OCI-M2 (cell line): ENCODE results near the gene UACA.

Experiments used
- DNase-seq: peaks from one replicate; lab custom pipeline; 2025; ENCODE audit not compliant: unreplicated experiment; lab: John Stamatoyannopoulos, UW

Gene UACA

GRCh38 chr15:70710714-70711113 lies 52.6 kb downstream of the UACA start:
- no peak for DNase-seq

GRCh38 chr15:70708839-70709238 lies 54.5 kb downstream of the UACA start:
- no peak for DNase-seq

GRCh38 chr15:70707686-70708300 lies 55.6 kb downstream of the UACA start:
- DNase-seq, result no peak

- DNase-seq, result no peak
These were observed 58.6 kb downstream of the UACA start for GRCh38 chr15:70704731-70705130.

- DNase-seq, result no peak
These were observed 59.2 kb downstream of the UACA start for GRCh38 chr15:70704166-70704565.

- DNase-seq, result no peak
These were observed 60.1 kb downstream of the UACA start for GRCh38 chr15:70703096-70703878.

- DNase-seq, result no peak
These were observed 60.8 kb downstream of the UACA start for GRCh38 chr15:70702584-70702983.

GRCh38 chr15:70701891-70702568 lies 61.3 kb downstream of the UACA start:
- no peak for DNase-seq

GRCh38 chr15:70701171-70701570 lies 62.2 kb downstream of the UACA start:
- no peak for DNase-seq

- no peak for DNase-seq
These were observed 63.5 kb downstream of the UACA start for GRCh38 chr15:70699890-70700289.

- no peak for DNase-seq
These were observed 64.4 kb downstream of the UACA start for GRCh38 chr15:70698836-70699390.

GRCh38 chr15:70698426-70698825 lies 64.9 kb downstream of the UACA start:
- no peak for DNase-seq

GRCh38 chr15:70690491-70691276 lies 72.7 kb downstream of the UACA start:
- no peak for DNase-seq

GRCh38 chr15:70690021-70690420 lies 73.3 kb downstream of the UACA start:
- no peak for DNase-seq

- no peak for DNase-seq
These were observed 75.9 kb downstream of the UACA start for GRCh38 chr15:70687482-70687881.

GRCh38 chr15:70680817-70681216 lies 82.5 kb downstream of the UACA start:
- DNase-seq, result no peak

GRCh38 chr15:70679919-70680231 lies 83.5 kb downstream of the UACA start:
- no peak for DNase-seq

GRCh38 chr15:70672081-70672480 lies 91.3 kb downstream of the UACA start:
- no peak for DNase-seq

GRCh38 chr15:70670680-70671079 lies 92.7 kb downstream of the UACA start:
- no peak for DNase-seq

- DNase-seq, result no peak
These were observed 93.2 kb downstream of the UACA start for GRCh38 chr15:70669966-70670658.
